Measurements from ENCODE around the gene NAA25.
"Not testable (repeated sequence)": the region's sequence is repeated elsewhere in the genome, so short reads cannot be mapped to it uniquely, and the experiment has no call there.

Gene NAA25

GRCh38 chr12:112061137-112061536 is 47.4 kb downstream of the NAA25 start:
- no peak for DNase-seq (ENCODE audit: low read depth)

GRCh38 chr12:112049351-112049750 is 59.2 kb downstream of the NAA25 start:
- no peak for DNase-seq (ENCODE audit: low read depth)

GRCh38 chr12:112046003-112046402 is 62.6 kb downstream of the NAA25 start:
- no peak for DNase-seq (ENCODE audit: low read depth)

- not testable (repeated sequence) for DNase-seq (ENCODE audit: low read depth)
Observed at GRCh38 chr12:112036614-112037013, 72.0 kb downstream of the NAA25 start.

- DNase-seq (ENCODE audit: low read depth) = no peak
Observed at GRCh38 chr12:112035219-112035785, 73.3 kb downstream of the NAA25 start.

GRCh38 chr12:112032292-112032691 is 76.3 kb downstream of the NAA25 start:
- DNase-seq (ENCODE audit: low read depth) = no peak

- no peak for DNase-seq (ENCODE audit: low read depth)
Observed at GRCh38 chr12:112031472-112031871, 77.1 kb downstream of the NAA25 start.

GRCh38 chr12:112029301-112029700 is 79.3 kb downstream of the NAA25 start:
- DNase-seq (ENCODE audit: low read depth) = no peak

GRCh38 chr12:112025808-112026375 is 82.7 kb downstream of the NAA25 start:
- no peak for DNase-seq (ENCODE audit: low read depth)

GRCh38 chr12:112023759-112024396 is 84.7 kb downstream of the NAA25 start:
- DNase-seq (ENCODE audit: low read depth) = no peak

- DNase-seq (ENCODE audit: low read depth) = no peak
Observed at GRCh38 chr12:112022241-112023016, 86.2 kb downstream of the NAA25 start.

GRCh38 chr12:112020947-112021457 is 87.6 kb downstream of the NAA25 start:
- DNase-seq (ENCODE audit: low read depth) = no peak

- no peak for DNase-seq (ENCODE audit: low read depth)
Observed at GRCh38 chr12:112018571-112019237, 89.9 kb downstream of the NAA25 start.

GRCh38 chr12:112017041-112017440 is 91.5 kb downstream of the NAA25 start:
- DNase-seq (ENCODE audit: low read depth) = no peak

GRCh38 chr12:112015938-112016337 is 92.6 kb downstream of the NAA25 start:
- no peak for DNase-seq (ENCODE audit: low read depth)

GRCh38 chr12:112013601-112014402 is 94.8 kb downstream of the NAA25 start:
- peak; percentile 39 for DNase-seq (ENCODE audit: low read depth)

- peak; percentile 100 for DNase-seq (ENCODE audit: low read depth)
Observed at GRCh38 chr12:112012775-112013600, 95.6 kb downstream of the NAA25 start, which contains the start of the genes ERP29 and TMEM116. Gene ERP29, plus strand, starts transcription at chr12:112013426. Its CDS starts 40 bp downstream, at chr12:112013466. Gene TMEM116, minus strand, starts transcription at chr12:112013165. Its CDS starts 7,895 bp downstream, at chr12:112005270.

- DNase-seq (ENCODE audit: low read depth) = no peak
Observed at GRCh38 chr12:112011685-112012084, 96.9 kb downstream of the NAA25 start.

- DNase-seq (ENCODE audit: low read depth) = no peak
Observed at GRCh38 chr12:112010415-112011344, 97.9 kb downstream of the NAA25 start.

All from stimulated activated CD8-positive, alpha-beta memory T cell treated with anti-CD3 and anti-CD28 coated beads, Interleukin-7, amount 100 ng/mL, for 24 hours (primary cell).